ENCODE results near the gene CYP27B1. TPM values are rescaled to one million over a fixed set of nuclear protein-coding genes. Genes with fewer than 3 reads are reported as not detected.

The CYP27B1 gene
- total RNA-seq, 1 experiment from 2014 or later, result 6.9 TPM

- H3K27ac Mint-ChIP-seq (ENCODE audit: unreplicated experiment), result no peak overlapping the region
- 0 out of 2 replicates have a peak, but pooled peaks cover 9% of the 10 kb centered on the region for H3K4me1 ChIP-seq
- DNase-seq, result no peak
- no peaks in the 10 kb centered on the region for H3K36me3 ChIP-seq (ENCODE audit: control insufficient read depth, insufficient read depth, low read length)
- H3K36me3 Mint-ChIP-seq (ENCODE audit: insufficient read depth, unreplicated experiment), result peaks cover 9% of the 10 kb centered on the region
- CTCF ChIA-PET, result interaction anchor here (0.6 kb wide), 1 partner anchor 64 kb away, joined by 3 read pairs; no protein-coding TSS in a partner anchor
- no peak overlapping the region for H3K4me3 ChIP-seq (ENCODE audit: low read depth, low read length)
- H3K4me1 Mint-ChIP-seq (ENCODE audit: low read depth, unreplicated experiment), result peaks cover 7% of the 10 kb centered on the region
- no peaks in the 10 kb centered on the region for H3K9me3 ChIP-seq
- POLR2A ChIA-PET, result no interaction called here
- H3K9me3 Mint-ChIP-seq (ENCODE audit: unreplicated experiment), result no peaks in the 10 kb centered on the region
- intact Hi-C loops (cut with micrococcal nuclease; ENCODE audit: unreplicated experiment), result no loop called here
- H3K27me3 Mint-ChIP-seq (ENCODE audit: insufficient read depth, unreplicated experiment), result no peaks in the 10 kb centered on the region
- TF ChIP-seq CTCF (IDR thresholded peaks at IDR 0.05; ENCODE audit: insufficient read depth in 1 of 2, low read depth in 1 of 2, low read length in 1 of 2, severe bottlenecking in 1 of 2, unreplicated experiment in 1 of 2), result no peak
- no peak overlapping the region for H3K4me3 Mint-ChIP-seq (ENCODE audit: unreplicated experiment)
- BruUV-seq (replicated peaks), result no TSS peak
- no peaks in the 10 kb centered on the region for H3K27me3 ChIP-seq (replicated peaks; ENCODE audit: control insufficient read depth, insufficient read depth, low read length)
Measured at GRCh38 chr12:57762463-57762862, 4.4 kb downstream of the CYP27B1 start.

GRCh38 chr12:57761391-57761998 is 5.4 kb downstream of the CYP27B1 start:
- Mint-ChIP-seq H3K36me3 (ENCODE audit: insufficient read depth, unreplicated experiment) (peaks cover 3% of the 10 kb centered on the region), H3K27me3 (ENCODE audit: insufficient read depth, unreplicated experiment) (no peaks in the 10 kb centered on the region), H3K4me3 (ENCODE audit: unreplicated experiment) (no peak overlapping the region), H3K9me3 (ENCODE audit: unreplicated experiment) (no peaks in the 10 kb centered on the region), H3K27ac (ENCODE audit: unreplicated experiment) (no peak overlapping the region), H3K4me1 (ENCODE audit: low read depth, unreplicated experiment) (peaks cover 7% of the 10 kb centered on the region)
- CTCF ChIA-PET, result no interaction called here
- Histone ChIP-seq H3K27me3 (replicated peaks; ENCODE audit: control insufficient read depth, insufficient read depth, low read length) (no peaks in the 10 kb centered on the region), H3K4me1 (0 out of 2 replicates have a peak, but pooled peaks cover 1% of the 10 kb centered on the region), H3K36me3 (ENCODE audit: control insufficient read depth, insufficient read depth, low read length) (no peaks in the 10 kb centered on the region), H3K4me3 (ENCODE audit: low read depth, low read length) (no peak overlapping the region), H3K9me3 (no peaks in the 10 kb centered on the region)
- intact Hi-C loops (cut with micrococcal nuclease; ENCODE audit: unreplicated experiment), result no loop called here
- no peak for TF ChIP-seq CTCF (IDR thresholded peaks at IDR 0.05; ENCODE audit: insufficient read depth in 1 of 2, low read depth in 1 of 2, low read length in 1 of 2, severe bottlenecking in 1 of 2, unreplicated experiment in 1 of 2)
- POLR2A ChIA-PET, result interaction anchor here (0.5 kb wide), 1 partner anchor 29 kb away, joined by 4 read pairs; no protein-coding TSS in a partner anchor
- no TSS peak for BruUV-seq (replicated peaks)
- no peak for DNase-seq

GRCh38 chr12:57760347-57760982 is 6.4 kb downstream of the CYP27B1 start:
- Mint-ChIP-seq H3K4me1 (ENCODE audit: low read depth, unreplicated experiment) (peaks cover 7% of the 10 kb centered on the region), H3K27me3 (ENCODE audit: insufficient read depth, unreplicated experiment) (no peaks in the 10 kb centered on the region), H3K9me3 (ENCODE audit: unreplicated experiment) (no peaks in the 10 kb centered on the region), H3K4me3 (ENCODE audit: unreplicated experiment) (no peak overlapping the region), H3K36me3 (ENCODE audit: insufficient read depth, unreplicated experiment) (no peaks in the 10 kb centered on the region), H3K27ac (ENCODE audit: unreplicated experiment) (no peak overlapping the region)
- H3K4me1 ChIP-seq, result 0 out of 2 replicates have a peak, but pooled peaks cover 7% of the 10 kb centered on the region
- ChIA-PET CTCF (interaction anchor here (1.0 kb wide), 1 partner anchor 12 kb away, joined by 6 read pairs; the partner anchor contains the start of genes EEF1AKMT3 and METTL1), POLR2A (no interaction called here)
- DNase-seq, result no peak
- no TSS peak for BruUV-seq (replicated peaks)
- intact Hi-C loops (cut with micrococcal nuclease; ENCODE audit: unreplicated experiment), result no loop called here
- H3K27me3 ChIP-seq (replicated peaks; ENCODE audit: control insufficient read depth, insufficient read depth, low read length), result no peaks in the 10 kb centered on the region
- no peaks in the 10 kb centered on the region for H3K36me3 ChIP-seq (ENCODE audit: control insufficient read depth, insufficient read depth, low read length)
- H3K4me3 ChIP-seq (ENCODE audit: low read depth, low read length), result no peak overlapping the region
- no peak for TF ChIP-seq CTCF (IDR thresholded peaks at IDR 0.05; ENCODE audit: insufficient read depth in 1 of 2, low read depth in 1 of 2, low read length in 1 of 2, severe bottlenecking in 1 of 2, unreplicated experiment in 1 of 2)
- H3K9me3 ChIP-seq, result no peaks in the 10 kb centered on the region
